ENCODE results near the gene TIMM23. TPM values are rescaled to one million over a fixed set of nuclear protein-coding genes. Genes with fewer than 3 reads are reported as not detected.

The TIMM23 gene
- total and polyA plus RNA-seq, 2 donors (not counting 3 experiments of a cell fraction or from before 2014, with no cell fraction given), result 78.1 to 94.6 TPM

DNA sequence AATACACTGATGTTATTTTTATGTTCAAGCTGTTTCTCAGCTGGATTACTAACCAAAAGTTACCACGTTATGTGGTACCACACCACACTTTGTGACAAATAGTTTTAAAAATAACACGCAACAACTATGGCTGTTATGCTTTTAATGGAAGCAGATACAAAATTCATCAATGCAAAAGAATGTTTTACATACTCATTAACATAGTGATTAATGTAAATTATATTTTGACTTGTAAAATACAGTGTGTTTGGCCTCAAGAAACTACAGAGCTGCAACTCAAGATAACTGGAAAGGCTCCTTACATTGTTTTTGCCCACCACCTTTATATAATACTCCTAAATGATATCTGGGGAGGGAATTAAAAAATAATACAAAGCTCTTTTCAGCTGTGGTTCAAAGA, 32.7 kb downstream of the TIMM23 start:
- Histone ChIP-seq H3K4me3 (replicated peaks in 1 of 3; ENCODE audit: insufficient read depth in 1 of 3, low read depth in 1 of 3, low read length in 3 of 3) (no peak overlapping the region), H2AFZ (ENCODE audit: low read depth, low read length) (no peak overlapping the region), H3K9ac (replicated peaks; ENCODE audit: extremely low read depth, insufficient read depth, low read length) (no peak overlapping the region), H4K20me1 (replicated peaks; ENCODE audit: control insufficient read depth, extremely low read depth, insufficient read depth, low read length) (no peaks in the 10 kb centered on the region), H3K4me2 (ENCODE audit: insufficient read depth, low read length) (no peak overlapping the region), H3K27me3 (ENCODE audit: control insufficient read depth in 2 of 2, insufficient read depth in 2 of 2, low read length in 2 of 2) (no peaks in the 10 kb centered on the region), H3K27ac (ENCODE audit: insufficient read depth, low read depth, low read length) (no peak overlapping the region), H3K9me3 (replicated peaks; ENCODE audit: control insufficient read depth, insufficient read depth, low read length) (no peaks in the 10 kb centered on the region), H3K9me1 (replicated peaks; ENCODE audit: control insufficient read depth, extremely low read depth, insufficient read depth, low read length) (no peaks in the 10 kb centered on the region), H3K79me2 (ENCODE audit: control insufficient read depth, insufficient read depth, low read length) (peaks cover 11% of the 10 kb centered on the region), H3K4me1 (ENCODE audit: control insufficient read depth, extremely low read depth, insufficient read depth, low read length) (peaks cover 6% of the 10 kb centered on the region), H3K36me3 (ENCODE audit: control insufficient read depth in 2 of 2, extremely low read depth in 1 of 2, insufficient read depth in 2 of 2, low read length in 2 of 2) (peaks cover 13 to 18% of the 10 kb centered on the region in 2 experiments)
- DNase-seq (ENCODE audit: low read depth, low spot score), result no peak
- intact Hi-C loops (cut with micrococcal nuclease), result no loop called here
- dilution Hi-C loops (cut with MboI; ENCODE audit: extremely low pct_ligation_motif_present, low sequenced_read_pairs), result no loop called here
- CTCF ChIA-PET, result interaction anchor here (3.9 kb wide), 1 partner anchor 24 kb away, joined by 15 read pairs; no protein-coding TSS in a partner anchor
- FAIRE-seq, result no peak
- POLR2A ChIA-PET, result interaction anchor here (0.7 kb wide), 1 partner anchor 80 kb away, joined by 3 read pairs; no protein-coding TSS in a partner anchor
- TF ChIP-seq FOS (IDR thresholded peaks at IDR 0.05; ENCODE audit: borderline replicate concordance, insufficient read depth, low read length), result no peak
- no peak for TF ChIP-seq GATA2 (IDR thresholded peaks at IDR 0.05; ENCODE audit: insufficient read depth, insufficient read length, low read depth, low read length)
- TF ChIP-seq EZH2 (IDR thresholded peaks at IDR 0.05; ENCODE audit: borderline replicate concordance, low read depth, low read length, severe bottlenecking), result no peak
- TF ChIP-seq, protein P1, sequence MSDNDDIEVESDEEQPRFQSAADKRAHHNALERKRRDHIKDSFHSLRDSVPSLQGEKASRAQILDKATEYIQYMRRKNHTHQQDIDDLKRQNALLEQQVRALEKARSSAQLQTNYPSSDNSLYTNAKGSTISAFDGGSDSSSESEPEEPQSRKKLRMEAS (IDR thresholded peaks at IDR 0.05; ENCODE audit: insufficient read depth, insufficient read length), result no peak
- no peak for TF ChIP-seq JUN (IDR thresholded peaks at IDR 0.05; ENCODE audit: borderline replicate concordance, insufficient read depth, insufficient read length, low read depth)
- TF ChIP-seq MYC (IDR thresholded peaks at IDR 0.05; ENCODE audit: low read depth, low read length), result no peak
- TF ChIP-seq POLR2A (IDR thresholded peaks at IDR 0.05; ENCODE audit: low read depth, low read length), result no peak
- no TSS peak for BruUV-seq (replicated peaks)

DNA sequence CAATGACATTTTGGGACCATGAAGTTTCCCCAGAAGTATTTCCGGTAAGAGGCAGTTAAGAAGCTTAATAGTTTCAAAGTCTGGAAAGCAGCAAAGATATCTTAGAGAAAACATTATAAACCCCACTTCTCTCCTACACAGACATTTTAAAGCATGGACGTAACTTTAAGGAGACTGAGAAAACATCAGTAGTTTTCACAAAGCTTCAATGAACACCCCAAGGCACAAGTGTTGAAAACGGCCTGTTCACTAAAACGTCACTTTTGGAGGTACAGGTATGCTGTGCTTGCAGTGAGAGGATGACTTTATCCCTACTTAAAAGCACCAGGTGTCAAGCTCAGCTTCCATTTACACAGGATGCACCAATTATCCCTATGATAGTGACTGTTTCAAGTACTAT, 33.1 kb downstream of the TIMM23 start:
- intact Hi-C loops (cut with micrococcal nuclease) (no loop called here), dilution Hi-C loops (cut with MboI; ENCODE audit: extremely low pct_ligation_motif_present, low sequenced_read_pairs) (no loop called here)
- Histone ChIP-seq H3K9ac (replicated peaks; ENCODE audit: extremely low read depth, insufficient read depth, low read length) (no peak overlapping the region), H3K36me3 (ENCODE audit: control insufficient read depth in 2 of 2, extremely low read depth in 1 of 2, insufficient read depth in 2 of 2, low read length in 2 of 2) (peaks cover 13 to 18% of the 10 kb centered on the region in 2 experiments), H3K4me1 (ENCODE audit: control insufficient read depth, extremely low read depth, insufficient read depth, low read length) (peaks cover 6% of the 10 kb centered on the region), H3K9me1 (replicated peaks; ENCODE audit: control insufficient read depth, extremely low read depth, insufficient read depth, low read length) (no peaks in the 10 kb centered on the region), H3K79me2 (ENCODE audit: control insufficient read depth, insufficient read depth, low read length) (peaks cover 11% of the 10 kb centered on the region), H2AFZ (ENCODE audit: low read depth, low read length) (no peak overlapping the region), H3K27me3 (ENCODE audit: control insufficient read depth in 2 of 2, insufficient read depth in 2 of 2, low read length in 2 of 2) (no peaks in the 10 kb centered on the region), H3K9me3 (replicated peaks; ENCODE audit: control insufficient read depth, insufficient read depth, low read length) (no peaks in the 10 kb centered on the region), H3K27ac (ENCODE audit: insufficient read depth, low read depth, low read length) (no peak overlapping the region), H3K4me2 (ENCODE audit: insufficient read depth, low read length) (no peak overlapping the region), H3K4me3 (replicated peaks in 1 of 3; ENCODE audit: insufficient read depth in 1 of 3, low read depth in 1 of 3, low read length in 3 of 3) (no peak overlapping the region), H4K20me1 (replicated peaks; ENCODE audit: control insufficient read depth, extremely low read depth, insufficient read depth, low read length) (no peaks in the 10 kb centered on the region)
- TF ChIP-seq, protein P1 (IDR thresholded peaks at IDR 0.05; ENCODE audit: insufficient read depth, insufficient read length), result no peak
- TF ChIP-seq POLR2AphosphoS5 (IDR thresholded peaks at IDR 0.05; ENCODE audit: insufficient read depth, low read depth, low read length) (no peak), EZH2 (IDR thresholded peaks at IDR 0.05; ENCODE audit: borderline replicate concordance, low read depth, low read length, severe bottlenecking) (no peak), FOS (IDR thresholded peaks at IDR 0.05; ENCODE audit: borderline replicate concordance, insufficient read depth, low read length) (no peak), POLR2A (IDR thresholded peaks at IDR 0.05; ENCODE audit: low read depth, low read length) (no peak), MYC (IDR thresholded peaks at IDR 0.05; ENCODE audit: low read depth, low read length) (no peak), GATA2 (IDR thresholded peaks at IDR 0.05; ENCODE audit: insufficient read depth, insufficient read length, low read depth, low read length) (no peak), JUN (IDR thresholded peaks at IDR 0.05; ENCODE audit: borderline replicate concordance, insufficient read depth, insufficient read length, low read depth) (no peak)
- TF ChIP-seq, protein P2, sequence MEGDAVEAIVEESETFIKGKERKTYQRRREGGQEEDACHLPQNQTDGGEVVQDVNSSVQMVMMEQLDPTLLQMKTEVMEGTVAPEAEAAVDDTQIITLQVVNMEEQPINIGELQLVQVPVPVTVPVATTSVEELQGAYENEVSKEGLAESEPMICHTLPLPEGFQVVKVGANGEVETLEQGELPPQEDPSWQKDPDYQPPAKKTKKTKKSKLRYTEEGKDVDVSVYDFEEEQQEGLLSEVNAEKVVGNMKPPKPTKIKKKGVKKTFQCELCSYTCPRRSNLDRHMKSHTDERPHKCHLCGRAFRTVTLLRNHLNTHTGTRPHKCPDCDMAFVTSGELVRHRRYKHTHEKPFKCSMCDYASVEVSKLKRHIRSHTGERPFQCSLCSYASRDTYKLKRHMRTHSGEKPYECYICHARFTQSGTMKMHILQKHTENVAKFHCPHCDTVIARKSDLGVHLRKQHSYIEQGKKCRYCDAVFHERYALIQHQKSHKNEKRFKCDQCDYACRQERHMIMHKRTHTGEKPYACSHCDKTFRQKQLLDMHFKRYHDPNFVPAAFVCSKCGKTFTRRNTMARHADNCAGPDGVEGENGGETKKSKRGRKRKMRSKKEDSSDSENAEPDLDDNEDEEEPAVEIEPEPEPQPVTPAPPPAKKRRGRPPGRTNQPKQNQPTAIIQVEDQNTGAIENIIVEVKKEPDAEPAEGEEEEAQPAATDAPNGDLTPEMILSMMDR (IDR thresholded peaks at IDR 0.05; ENCODE audit: extremely low read depth in 1 of 2, insufficient read depth in 1 of 2, low read depth in 1 of 2, low read length in 2 of 2), result no peak
- BruUV-seq (replicated peaks), result TSS peak; percentile 38
- ChIA-PET CTCF (interaction anchor here (1.0 to 3.9 kb wide), 2 partner anchors 18 to 23 kb away, joined by 3 to 15 read pairs; no protein-coding TSS in a partner anchor), POLR2A (interaction anchor here (0.7 kb wide), 1 partner anchor 81 kb away, joined by 3 read pairs; no protein-coding TSS in a partner anchor)
- DNase-seq (ENCODE audit: low read depth, low spot score), result no peak
- FAIRE-seq, result no peak

Measured in endothelial cell of umbilical vein (primary cell).